ENCODE results near the gene HRH4.

The HRH4 gene

DNA sequence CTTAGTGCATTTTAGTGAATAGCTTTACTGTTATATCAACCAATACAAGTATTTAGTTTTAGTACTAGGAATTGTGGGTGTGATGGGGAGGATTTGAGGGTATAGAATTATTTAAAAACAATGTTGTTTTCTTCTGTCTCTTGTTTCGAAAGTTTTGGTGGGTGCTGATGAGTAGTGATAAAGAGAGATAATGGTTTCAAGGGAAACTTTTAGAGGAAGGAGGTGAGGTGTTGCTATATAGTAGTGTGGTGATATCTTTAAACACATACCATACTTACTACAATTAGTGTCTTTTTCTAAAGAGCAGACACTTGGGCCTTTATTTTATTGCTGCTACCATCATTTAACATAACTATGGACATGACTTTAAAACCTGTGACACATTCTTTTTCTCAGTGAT, 23.5 kb upstream of the HRH4 start:
- TF ChIP-seq, protein P1, sequence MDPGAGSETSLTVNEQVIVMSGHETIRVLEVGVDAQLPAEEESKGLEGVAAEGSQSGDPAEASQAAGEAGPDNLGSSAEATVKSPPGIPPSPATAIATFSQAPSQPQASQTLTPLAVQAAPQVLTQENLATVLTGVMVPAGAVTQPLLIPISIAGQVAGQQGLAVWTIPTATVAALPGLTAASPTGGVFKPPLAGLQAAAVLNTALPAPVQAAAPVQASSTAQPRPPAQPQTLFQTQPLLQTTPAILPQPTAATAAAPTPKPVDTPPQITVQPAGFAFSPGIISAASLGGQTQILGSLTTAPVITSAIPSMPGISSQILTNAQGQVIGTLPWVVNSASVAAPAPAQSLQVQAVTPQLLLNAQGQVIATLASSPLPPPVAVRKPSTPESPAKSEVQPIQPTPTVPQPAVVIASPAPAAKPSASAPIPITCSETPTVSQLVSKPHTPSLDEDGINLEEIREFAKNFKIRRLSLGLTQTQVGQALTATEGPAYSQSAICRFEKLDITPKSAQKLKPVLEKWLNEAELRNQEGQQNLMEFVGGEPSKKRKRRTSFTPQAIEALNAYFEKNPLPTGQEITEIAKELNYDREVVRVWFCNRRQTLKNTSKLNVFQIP (CRISPR knock-in tag; IDR thresholded peaks at IDR 0.05; ENCODE audit: borderline replicate concordance, low read depth), result no peak
- no peak for TF ChIP-seq ZC3H10 (CRISPR knock-in tag; IDR thresholded peaks at IDR 0.05)
- no peak for TF ChIP-seq ZNF70 (CRISPR knock-in tag; IDR thresholded peaks at IDR 0.05)
- TF ChIP-seq ESRRG (CRISPR knock-in tag; IDR thresholded peaks at IDR 0.05), result no peak
- no peak for TF ChIP-seq CSDC2 (CRISPR knock-in tag; IDR thresholded peaks at IDR 0.05)
- no peak for TF ChIP-seq ZNF565 (CRISPR knock-in tag; conservative IDR thresholded peaks at IDR 0.05; ENCODE audit: low read depth)
- TF ChIP-seq GLIS3 (CRISPR knock-in tag; IDR thresholded peaks at IDR 0.05), result no peak
- TF ChIP-seq ZFP30 (CRISPR knock-in tag; IDR thresholded peaks at IDR 0.05), result no peak
- TF ChIP-seq, protein P2, sequence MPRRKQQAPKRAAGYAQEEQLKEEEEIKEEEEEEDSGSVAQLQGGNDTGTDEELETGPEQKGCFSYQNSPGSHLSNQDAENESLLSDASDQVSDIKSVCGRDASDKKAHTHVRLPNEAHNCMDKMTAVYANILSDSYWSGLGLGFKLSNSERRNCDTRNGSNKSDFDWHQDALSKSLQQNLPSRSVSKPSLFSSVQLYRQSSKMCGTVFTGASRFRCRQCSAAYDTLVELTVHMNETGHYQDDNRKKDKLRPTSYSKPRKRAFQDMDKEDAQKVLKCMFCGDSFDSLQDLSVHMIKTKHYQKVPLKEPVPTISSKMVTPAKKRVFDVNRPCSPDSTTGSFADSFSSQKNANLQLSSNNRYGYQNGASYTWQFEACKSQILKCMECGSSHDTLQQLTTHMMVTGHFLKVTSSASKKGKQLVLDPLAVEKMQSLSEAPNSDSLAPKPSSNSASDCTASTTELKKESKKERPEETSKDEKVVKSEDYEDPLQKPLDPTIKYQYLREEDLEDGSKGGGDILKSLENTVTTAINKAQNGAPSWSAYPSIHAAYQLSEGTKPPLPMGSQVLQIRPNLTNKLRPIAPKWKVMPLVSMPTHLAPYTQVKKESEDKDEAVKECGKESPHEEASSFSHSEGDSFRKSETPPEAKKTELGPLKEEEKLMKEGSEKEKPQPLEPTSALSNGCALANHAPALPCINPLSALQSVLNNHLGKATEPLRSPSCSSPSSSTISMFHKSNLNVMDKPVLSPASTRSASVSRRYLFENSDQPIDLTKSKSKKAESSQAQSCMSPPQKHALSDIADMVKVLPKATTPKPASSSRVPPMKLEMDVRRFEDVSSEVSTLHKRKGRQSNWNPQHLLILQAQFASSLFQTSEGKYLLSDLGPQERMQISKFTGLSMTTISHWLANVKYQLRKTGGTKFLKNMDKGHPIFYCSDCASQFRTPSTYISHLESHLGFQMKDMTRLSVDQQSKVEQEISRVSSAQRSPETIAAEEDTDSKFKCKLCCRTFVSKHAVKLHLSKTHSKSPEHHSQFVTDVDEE (CRISPR knock-in tag; IDR thresholded peaks at IDR 0.05), result no peak
- TF ChIP-seq PPARA (CRISPR knock-in tag; IDR thresholded peaks at IDR 0.05; ENCODE audit: borderline replicate concordance), result no peak
- no peak for TF ChIP-seq ZNF8 (CRISPR knock-in tag; IDR thresholded peaks at IDR 0.05)
- TF ChIP-seq BACH2 (CRISPR knock-in tag; IDR thresholded peaks at IDR 0.05; ENCODE audit: borderline replicate concordance), result no peak
- TF ChIP-seq, protein P3, sequence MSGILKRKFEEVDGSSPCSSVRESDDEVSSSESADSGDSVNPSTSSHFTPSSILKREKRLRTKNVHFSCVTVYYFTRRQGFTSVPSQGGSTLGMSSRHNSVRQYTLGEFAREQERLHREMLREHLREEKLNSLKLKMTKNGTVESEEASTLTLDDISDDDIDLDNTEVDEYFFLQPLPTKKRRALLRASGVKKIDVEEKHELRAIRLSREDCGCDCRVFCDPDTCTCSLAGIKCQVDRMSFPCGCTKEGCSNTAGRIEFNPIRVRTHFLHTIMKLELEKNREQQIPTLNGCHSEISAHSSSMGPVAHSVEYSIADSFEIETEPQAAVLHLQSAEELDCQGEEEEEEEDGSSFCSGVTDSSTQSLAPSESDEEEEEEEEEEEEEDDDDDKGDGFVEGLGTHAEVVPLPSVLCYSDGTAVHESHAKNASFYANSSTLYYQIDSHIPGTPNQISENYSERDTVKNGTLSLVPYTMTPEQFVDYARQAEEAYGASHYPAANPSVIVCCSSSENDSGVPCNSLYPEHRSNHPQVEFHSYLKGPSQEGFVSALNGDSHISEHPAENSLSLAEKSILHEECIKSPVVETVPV (CRISPR knock-in tag; IDR thresholded peaks at IDR 0.05), result no peak
- no peak for TF ChIP-seq ISL1 (CRISPR knock-in tag; IDR thresholded peaks at IDR 0.05)
- no peak for TF ChIP-seq TOX (CRISPR knock-in tag; IDR thresholded peaks at IDR 0.05; ENCODE audit: borderline replicate concordance)
- ATAC-seq, result no peak

DNA sequence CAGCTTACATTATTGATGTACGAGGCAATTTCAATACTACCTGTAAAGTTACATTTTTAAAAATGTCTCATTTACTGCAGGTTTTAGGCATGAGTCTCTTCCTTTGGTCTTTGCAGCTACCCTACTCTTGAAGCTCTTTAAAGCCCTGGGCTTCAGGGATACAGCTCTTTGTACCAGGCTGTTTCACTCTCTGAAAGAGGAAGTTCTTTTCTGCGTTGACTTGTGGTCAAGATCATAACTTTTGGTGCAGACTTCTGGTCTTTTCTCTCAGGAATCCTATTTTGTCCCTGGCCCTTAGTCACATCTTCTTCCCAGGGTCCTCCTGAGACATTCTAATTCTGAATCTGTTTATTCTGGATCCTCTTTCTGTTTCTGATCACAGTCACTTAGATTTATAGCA, 16.6 kb upstream of the HRH4 start:
- ATAC-seq, result no peak
- TF ChIP-seq ZFP30 (CRISPR knock-in tag; IDR thresholded peaks at IDR 0.05) (no peak), ZNF70 (CRISPR knock-in tag; IDR thresholded peaks at IDR 0.05) (no peak), ARNTL (CRISPR knock-in tag; IDR thresholded peaks at IDR 0.05; ENCODE audit: borderline replicate concordance, low read depth) (no peak), ZNF8 (CRISPR knock-in tag; IDR thresholded peaks at IDR 0.05) (no peak), TOX (CRISPR knock-in tag; IDR thresholded peaks at IDR 0.05; ENCODE audit: borderline replicate concordance) (no peak), ZC3H10 (CRISPR knock-in tag; IDR thresholded peaks at IDR 0.05) (no peak), OSR1 (CRISPR knock-in tag; IDR thresholded peaks at IDR 0.05) (no peak), SNAI2 (CRISPR knock-in tag; IDR thresholded peaks at IDR 0.05) (no peak), ESRRG (CRISPR knock-in tag; IDR thresholded peaks at IDR 0.05) (no peak), GLIS3 (CRISPR knock-in tag; IDR thresholded peaks at IDR 0.05) (no peak), ISL1 (CRISPR knock-in tag; IDR thresholded peaks at IDR 0.05) (no peak), PPARA (CRISPR knock-in tag; IDR thresholded peaks at IDR 0.05; ENCODE audit: borderline replicate concordance) (no peak), RARB (CRISPR knock-in tag; IDR thresholded peaks at IDR 0.05) (no peak), BACH2 (CRISPR knock-in tag; IDR thresholded peaks at IDR 0.05; ENCODE audit: borderline replicate concordance) (no peak)
- TF ChIP-seq, protein P4, sequence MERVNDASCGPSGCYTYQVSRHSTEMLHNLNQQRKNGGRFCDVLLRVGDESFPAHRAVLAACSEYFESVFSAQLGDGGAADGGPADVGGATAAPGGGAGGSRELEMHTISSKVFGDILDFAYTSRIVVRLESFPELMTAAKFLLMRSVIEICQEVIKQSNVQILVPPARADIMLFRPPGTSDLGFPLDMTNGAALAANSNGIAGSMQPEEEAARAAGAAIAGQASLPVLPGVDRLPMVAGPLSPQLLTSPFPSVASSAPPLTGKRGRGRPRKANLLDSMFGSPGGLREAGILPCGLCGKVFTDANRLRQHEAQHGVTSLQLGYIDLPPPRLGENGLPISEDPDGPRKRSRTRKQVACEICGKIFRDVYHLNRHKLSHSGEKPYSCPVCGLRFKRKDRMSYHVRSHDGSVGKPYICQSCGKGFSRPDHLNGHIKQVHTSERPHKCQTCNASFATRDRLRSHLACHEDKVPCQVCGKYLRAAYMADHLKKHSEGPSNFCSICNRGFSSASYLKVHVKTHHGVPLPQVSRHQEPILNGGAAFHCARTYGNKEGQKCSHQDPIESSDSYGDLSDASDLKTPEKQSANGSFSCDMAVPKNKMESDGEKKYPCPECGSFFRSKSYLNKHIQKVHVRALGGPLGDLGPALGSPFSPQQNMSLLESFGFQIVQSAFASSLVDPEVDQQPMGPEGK (CRISPR knock-in tag; IDR thresholded peaks at IDR 0.05; ENCODE audit: borderline replicate concordance), result no peak
- TF ChIP-seq, protein P3 (CRISPR knock-in tag; IDR thresholded peaks at IDR 0.05), result no peak
- TF ChIP-seq, protein P1 (CRISPR knock-in tag; IDR thresholded peaks at IDR 0.05; ENCODE audit: borderline replicate concordance, low read depth), result no peak
- TF ChIP-seq, protein P2 (CRISPR knock-in tag; IDR thresholded peaks at IDR 0.05), result no peak

Data from SK-N-SH treated with all-trans-retinoic acid at 6 μM for 48 hours (cell line).